Gastroesophageal sphincter (tissue), 4 donors: ENCODE data around the gene SEH1L. TPM values are rescaled to one million over a fixed set of nuclear protein-coding genes. Genes with fewer than 3 reads are reported as not detected.
"Not testable (repeated sequence)": the region's sequence is repeated elsewhere in the genome, so short reads cannot be mapped to it uniquely, and the experiment has no call there.

ENCODE experiments used
- ATAC-seq: fragments of 150-250 bp; one replicate; pipeline ENCODE4 v1.9.1; 2016; ENCODE audit warnings: mild to moderate bottlenecking, moderate library complexity
- H3K27ac ChIP-seq, 4 donors: fragments of 200-600 bp; sonication (generic) in 3 of 4; 1 replicate in 3 of 4; 2 replicates in 1 of 4; pipeline ENCODE4 v1.5.1; 2016 to 2019
- H3K27me3 ChIP-seq: fragments of 200-600 bp; sonication (generic); one replicate; pipeline ENCODE4 v1.5.1; 2019
- H3K36me3 ChIP-seq, 2 donors: fragments of 200-600 bp; sonication (generic); one replicate each; pipeline ENCODE4 v1.5.1; 2019; ENCODE audit warnings: control low read depth in 1 of 2
- H3K4me1 ChIP-seq, 3 donors: fragments of 200-600 bp; sonication (generic); 1 replicate in 2 of 3; 2 replicates in 1 of 3; pipeline ENCODE4 v1.5.1; 2016 to 2019; ENCODE audit warnings: control low read depth in 2 of 3
- H3K4me3 ChIP-seq, 2 donors: fragments of 200-600 bp; sonication (generic); one replicate each; pipeline ENCODE4 v1.5.1; 2019; ENCODE audit warnings: mild to moderate bottlenecking in 1 of 2, moderate library complexity in 1 of 2
- H3K9me3 ChIP-seq, 3 donors: fragments of 200-600 bp; sonication (generic); one replicate each; pipeline ENCODE4 v1.5.1; 2017 to 2019; ENCODE audit warnings: control low read depth in 2 of 3
- EP300 ChIP-seq: sonication (generic); formaldehyde crosslinking; IDR thresholded peaks from one replicate; pipeline ENCODE4 v1.6.1; 2017; ENCODE audit warnings: antibody characterized with exemption, mild to moderate bottlenecking
- POLR2A ChIP-seq, 2 donors: fragments of 450-650 bp; IDR thresholded peaks; one replicate each; pipeline ENCODE4 v1.6.1; 2017; ENCODE audit warnings: antibody characterized with exemption in 2 of 2, mild to moderate bottlenecking in 2 of 2, moderate library complexity in 1 of 2
- POLR2AphosphoS5 ChIP-seq: sonication (generic); formaldehyde crosslinking; IDR thresholded peaks from one replicate; pipeline ENCODE4 v1.6.1; 2017; ENCODE audit warnings: antibody characterized with exemption
- WGBS, 2 donors: methylation state at CpG; one replicate each; pipeline ENCODE4 v1.1.5; 2018; ENCODE audit warnings: low coverage in 1 of 2; 5-methylcytosine and 5-hydroxymethylcytosine counted together
- total RNA-seq, 4 donors: library from RNA; depleted of rRNA; stranded (reverse); fragments of >200 nt; gene quantifications; one replicate each; pipeline ENCODE4 v1.1.0, GENCODE V29; 2016
- TF ChIP-seq, protein P1 (sequence below), 4 experiments: fragments of 200-600 bp in 2 of 4; fragments of 450-650 bp in 2 of 4; sonication (generic) in 1 of 4; IDR thresholded peaks; one replicate each; pipeline ENCODE4 v1.5.1; 2017 to 2019; ENCODE audit warnings: antibody characterized with exemption in 4 of 4, mild to moderate bottlenecking in 2 of 4, moderate library complexity in 2 of 4

Gene SEH1L, protein sequence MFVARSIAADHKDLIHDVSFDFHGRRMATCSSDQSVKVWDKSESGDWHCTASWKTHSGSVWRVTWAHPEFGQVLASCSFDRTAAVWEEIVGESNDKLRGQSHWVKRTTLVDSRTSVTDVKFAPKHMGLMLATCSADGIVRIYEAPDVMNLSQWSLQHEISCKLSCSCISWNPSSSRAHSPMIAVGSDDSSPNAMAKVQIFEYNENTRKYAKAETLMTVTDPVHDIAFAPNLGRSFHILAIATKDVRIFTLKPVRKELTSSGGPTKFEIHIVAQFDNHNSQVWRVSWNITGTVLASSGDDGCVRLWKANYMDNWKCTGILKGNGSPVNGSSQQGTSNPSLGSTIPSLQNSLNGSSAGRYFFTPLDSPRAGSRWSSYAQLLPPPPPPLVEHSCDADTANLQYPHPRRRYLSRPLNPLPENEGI
- total RNA-seq: 10 to 100 TPM; 27.4 to 36.2 (median 28.3) TPM

DNA sequence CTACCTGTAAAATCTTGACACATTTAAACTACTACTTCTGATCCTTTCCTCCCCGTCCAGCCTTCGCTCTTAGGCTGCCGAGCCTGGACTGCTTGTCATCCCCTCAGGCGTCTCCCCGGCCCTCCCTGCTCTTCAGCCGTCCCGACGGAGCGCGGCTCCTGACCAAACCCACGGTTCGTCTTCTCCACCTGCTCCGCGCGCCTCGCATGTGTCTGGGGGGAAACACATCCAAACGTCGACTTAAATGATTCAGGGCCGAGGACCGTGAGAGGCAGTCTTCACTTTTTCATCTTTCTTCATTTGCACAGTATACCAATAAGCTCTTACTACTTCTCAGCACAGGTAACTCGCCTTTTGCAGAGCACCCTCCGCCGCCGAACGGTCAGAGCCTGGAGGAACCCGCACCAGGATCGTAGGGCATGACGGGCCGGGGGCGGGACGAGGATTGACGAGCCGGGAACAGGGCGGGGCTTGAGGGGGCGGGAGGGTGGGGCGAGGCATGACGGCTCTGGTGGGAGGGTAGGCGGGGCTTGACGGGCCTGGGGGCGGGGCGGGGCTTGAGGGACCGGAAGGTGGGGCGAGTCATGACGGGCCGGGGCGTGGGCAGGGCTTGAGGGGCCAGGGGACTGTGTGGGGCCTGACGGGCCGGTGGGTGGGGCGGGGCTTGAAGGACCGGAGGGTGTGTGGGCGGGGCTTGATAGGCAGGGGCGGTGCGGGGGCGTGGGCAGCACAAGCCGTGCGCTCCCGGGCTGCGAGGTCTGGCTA, at the start of gene SEH1L:
SEH1L (plus strand) TSS at position 727 of the 765 bp plus-strand sequence. CDS start 111 bp downstream, outside the sequence.
- peak; percentile 95 for ATAC-seq
- H3K4me3 ChIP-seq: peak within 1 kb of the TSS; percentile 65 to 74
- TF ChIP-seq POLR2AphosphoS5: peak; percentile 88
- TF ChIP-seq, protein P1, sequence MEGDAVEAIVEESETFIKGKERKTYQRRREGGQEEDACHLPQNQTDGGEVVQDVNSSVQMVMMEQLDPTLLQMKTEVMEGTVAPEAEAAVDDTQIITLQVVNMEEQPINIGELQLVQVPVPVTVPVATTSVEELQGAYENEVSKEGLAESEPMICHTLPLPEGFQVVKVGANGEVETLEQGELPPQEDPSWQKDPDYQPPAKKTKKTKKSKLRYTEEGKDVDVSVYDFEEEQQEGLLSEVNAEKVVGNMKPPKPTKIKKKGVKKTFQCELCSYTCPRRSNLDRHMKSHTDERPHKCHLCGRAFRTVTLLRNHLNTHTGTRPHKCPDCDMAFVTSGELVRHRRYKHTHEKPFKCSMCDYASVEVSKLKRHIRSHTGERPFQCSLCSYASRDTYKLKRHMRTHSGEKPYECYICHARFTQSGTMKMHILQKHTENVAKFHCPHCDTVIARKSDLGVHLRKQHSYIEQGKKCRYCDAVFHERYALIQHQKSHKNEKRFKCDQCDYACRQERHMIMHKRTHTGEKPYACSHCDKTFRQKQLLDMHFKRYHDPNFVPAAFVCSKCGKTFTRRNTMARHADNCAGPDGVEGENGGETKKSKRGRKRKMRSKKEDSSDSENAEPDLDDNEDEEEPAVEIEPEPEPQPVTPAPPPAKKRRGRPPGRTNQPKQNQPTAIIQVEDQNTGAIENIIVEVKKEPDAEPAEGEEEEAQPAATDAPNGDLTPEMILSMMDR (IDR thresholded peaks at IDR 0.05): no peak
- TF ChIP-seq EP300: no peak
- TF ChIP-seq POLR2A (IDR thresholded peaks at IDR 0.05): peak; percentile 18 to 32

GRCh38 chr18:12901208-12901607, 46.6 kb upstream of the SEH1L start:
- H3K4me3 ChIP-seq, H3K27ac ChIP-seq, H3K4me1 ChIP-seq, H3K9me3 ChIP-seq, ATAC-seq, H3K36me3 ChIP-seq: not testable (repeated sequence)
- peaks cover 21% of the 10 kb centered on the region for H3K27me3 ChIP-seq
- WGBS, 2 donors: 87 to 94% methylated on average over 3 to 10 of the region's 12 CpGs

More for the DNA sequence above, at the start of gene SEH1L:
- WGBS, 2 donors: 0 to 2% methylated on average over 13 to 18 of the region's 58 CpGs
- H3K9me3 ChIP-seq: no peaks in the 10 kb centered on the region
- peaks cover 0 to 40% (median 3%) of the 10 kb centered on the region in 3 donors for H3K4me1 ChIP-seq
- no peaks in the 10 kb centered on the region for H3K27me3 ChIP-seq
- peaks cover 0 to under 1% of the 10 kb centered on the region in 2 donors for H3K36me3 ChIP-seq
- H3K27ac ChIP-seq: peak within 1 kb of the TSS; percentile 91 to 99 (median 96)

DNA sequence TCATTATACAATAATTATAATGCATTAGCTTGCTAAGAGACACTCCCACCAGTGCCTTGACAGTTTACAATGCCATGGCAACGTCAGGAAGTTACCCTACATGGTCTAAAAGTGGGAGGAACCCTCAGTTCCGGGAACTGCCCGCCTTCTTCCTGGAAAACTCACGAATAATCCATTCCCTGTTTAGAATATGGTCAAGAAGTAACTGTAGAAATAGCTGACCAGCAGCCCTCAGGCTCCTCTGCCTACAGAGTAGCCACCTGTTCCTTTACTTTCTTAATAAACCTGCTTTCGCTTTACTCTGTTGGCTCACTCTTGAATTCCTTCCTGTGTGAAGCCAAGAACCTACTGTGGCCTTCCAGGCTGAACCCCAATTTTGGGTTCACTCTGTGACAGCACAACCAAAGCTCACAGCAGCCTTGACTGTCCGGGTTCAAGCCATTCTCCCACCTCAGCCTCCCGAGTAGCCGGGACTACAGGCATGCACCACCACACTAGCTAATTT, 43.7 kb upstream of the SEH1L start:
- Histone ChIP-seq H3K36me3 (no peaks in the 10 kb centered on the region), H3K4me1 (peaks cover 0 to 17% (median 3%) of the 10 kb centered on the region in 3 donors), H3K27me3 (peaks cover 11% of the 10 kb centered on the region), H3K9me3 (no peaks in the 10 kb centered on the region), H3K27ac (no peak overlapping the region), H3K4me3 (no peak overlapping the region)
- no peak for ATAC-seq
- TF ChIP-seq POLR2A (IDR thresholded peaks at IDR 0.05) (no peak), EP300 (no peak), POLR2AphosphoS5 (no peak)
- TF ChIP-seq, protein P1 (IDR thresholded peaks at IDR 0.05): no peak
- WGBS, 2 donors: 57 to 73% methylated on average over 4 to 8 of the region's 8 CpGs

- TF ChIP-seq, protein P1 (IDR thresholded peaks at IDR 0.05): no peak
- no peak for TF ChIP-seq POLR2AphosphoS5
- no peak for TF ChIP-seq POLR2A (IDR thresholded peaks at IDR 0.05)
- TF ChIP-seq EP300: no peak
- no peak for ATAC-seq
- H3K27ac ChIP-seq: no peak overlapping the region
- no peaks in the 10 kb centered on the region for H3K36me3 ChIP-seq
- H3K4me1 ChIP-seq: peaks cover 0 to 21% (median 3%) of the 10 kb centered on the region in 3 donors
- no peaks in the 10 kb centered on the region for H3K9me3 ChIP-seq
- no peak overlapping the region for H3K4me3 ChIP-seq
- 82 to 100% methylated on average over 1 to 3 of the region's 4 CpGs for WGBS, 2 donors
- peaks cover 19% of the 10 kb centered on the region for H3K27me3 ChIP-seq
Measured at GRCh38 chr18:12906119-12906518, 41.7 kb upstream of the SEH1L start.

- H3K9me3 ChIP-seq: peaks cover 0 to 2% (median 0%) of the 10 kb centered on the region in 3 donors
- no CpG with 5 or more reads among the region's 10 CpGs for WGBS, 2 donors
- H3K27me3 ChIP-seq: peaks cover 26% of the 10 kb centered on the region
- no peak for ATAC-seq
- H3K4me1 ChIP-seq: peaks cover 0 to 27% (median 3%) of the 10 kb centered on the region in 3 donors
- no peak for TF ChIP-seq EP300
- TF ChIP-seq POLR2A (IDR thresholded peaks at IDR 0.05): no peak
- TF ChIP-seq, protein P1 (IDR thresholded peaks at IDR 0.05): no peak
- TF ChIP-seq POLR2AphosphoS5: no peak
- peak overlapping the region in 1 of 4 donors; percentile 10 for H3K27ac ChIP-seq
- no peak overlapping the region for H3K4me3 ChIP-seq
- no peaks in the 10 kb centered on the region for H3K36me3 ChIP-seq
Measured at GRCh38 chr18:12906773-12907172, 41.0 kb upstream of the SEH1L start.
